Trophoblast cell (in vitro differentiated cells and primary cell): Measurements from ENCODE around the gene SLC38A6.

ENCODE experiments used
- DNase-seq, 2 donors: peaks; one replicate each; pipeline ENCODE4 v3.0.0-alpha.2; 2016
- H2AFZ ChIP-seq: 2 replicates; pipeline ENCODE4 v1.6.1; 2013; ENCODE audit warnings: low read length, moderate library complexity, mild to moderate bottlenecking; ENCODE audit not compliant: insufficient read depth, poor library complexity
- H2AK5ac ChIP-seq: 2 replicates; pipeline ENCODE4 v1.6.1; 2013; ENCODE audit warnings: mild to moderate bottlenecking, low read length
- H2BK120ac ChIP-seq: 2 replicates; pipeline ENCODE4 v1.6.1; 2013; ENCODE audit warnings: low read length, mild to moderate bottlenecking, moderate library complexity; ENCODE audit not compliant: insufficient read depth, poor library complexity
- H2BK12ac ChIP-seq: 2 replicates; pipeline ENCODE4 v1.6.1; 2013; ENCODE audit warnings: mild to moderate bottlenecking, low read length, moderate library complexity
- H2BK5ac ChIP-seq: 2 replicates; pipeline ENCODE4 v1.6.1; 2013; ENCODE audit warnings: low read length, low read depth, moderate library complexity, mild to moderate bottlenecking; ENCODE audit not compliant: poor library complexity
- H3K14ac ChIP-seq: 2 replicates; pipeline ENCODE4 v1.6.1; 2013; ENCODE audit warnings: mild to moderate bottlenecking, low read length
- H3K18ac ChIP-seq: 2 replicates; pipeline ENCODE4 v1.6.1; 2013; ENCODE audit warnings: mild to moderate bottlenecking, low read length
- H3K23ac ChIP-seq: 2 replicates; pipeline ENCODE4 v1.6.1; 2013; ENCODE audit warnings: low read length
- H3K27ac ChIP-seq: 2 replicates; pipeline ENCODE4 v1.5.1; 2013; ENCODE audit warnings: low read depth, mild to moderate bottlenecking, inconsistent platforms, low read length, moderate library complexity
- H3K27me3 ChIP-seq: 2 replicates; pipeline ENCODE4 v1.6.1; 2013; ENCODE audit warnings: inconsistent platforms, mild to moderate bottlenecking, low read length, moderate library complexity; ENCODE audit not compliant: insufficient read depth
- H3K36me3 ChIP-seq, 2 experiments: 1 replicate in 1 of 2; 2 replicates in 1 of 2; pipeline ENCODE4 v1.6.1; 2013; ENCODE audit warnings: low read length in 2 of 2, mild to moderate bottlenecking in 2 of 2, moderate library complexity in 1 of 2; ENCODE audit not compliant: insufficient read depth in 2 of 2, control insufficient read depth in 1 of 2
- H3K4ac ChIP-seq: 2 replicates; pipeline ENCODE4 v1.6.1; 2013; ENCODE audit warnings: low read depth, mild to moderate bottlenecking, low read length, moderate library complexity
- H3K4me1 ChIP-seq, 2 experiments: 1 replicate in 1 of 2; 2 replicates in 1 of 2; pipeline ENCODE4 v1.6.1; 2013; ENCODE audit warnings: low read length in 2 of 2, mild to moderate bottlenecking in 2 of 2, moderate library complexity in 1 of 2; ENCODE audit not compliant: insufficient read depth in 2 of 2, control insufficient read depth in 1 of 2
- H3K4me2 ChIP-seq: 2 replicates; pipeline ENCODE4 v1.6.1; 2013; ENCODE audit warnings: inconsistent platforms, mild to moderate bottlenecking, low read length, moderate library complexity
- H3K4me3 ChIP-seq: 2 replicates; pipeline ENCODE4 v1.5.1; 2013; ENCODE audit warnings: mild to moderate bottlenecking, low read depth, low read length, inconsistent platforms
- H3K79me1 ChIP-seq: one replicate; pipeline ENCODE4 v1.6.1; 2013; ENCODE audit warnings: low read length
- H3K79me2 ChIP-seq: 2 replicates; pipeline ENCODE4 v1.6.1; 2013; ENCODE audit warnings: low read length, mild to moderate bottlenecking; ENCODE audit not compliant: control insufficient read depth, insufficient read depth, poor library complexity
- H3K9ac ChIP-seq: 2 replicates; pipeline ENCODE4 v1.6.1; 2013; ENCODE audit warnings: mild to moderate bottlenecking, low read length
- H3K9me3 ChIP-seq: 2 replicates; pipeline ENCODE4 v1.6.1; 2013; ENCODE audit warnings: low read depth, mild to moderate bottlenecking, control low read depth, inconsistent platforms, low read length; ENCODE audit not compliant: insufficient read depth
- H4K12ac ChIP-seq: 2 replicates; pipeline ENCODE4 v1.6.1; 2013; ENCODE audit warnings: low read depth, mild to moderate bottlenecking, low read length, moderate library complexity
- H4K8ac ChIP-seq: 2 replicates; pipeline ENCODE4 v1.6.1; 2013; ENCODE audit warnings: low read depth, mild to moderate bottlenecking, low read length, moderate library complexity
- H4K91ac ChIP-seq: one replicate; pipeline ENCODE4 v1.6.1; 2013; ENCODE audit warnings: low read depth, mild to moderate bottlenecking, low read length, moderate library complexity
- WGBS: extraction: QIAGEN DNeasy Blood & Tissue Kit; methylation state at CpG from one replicate; pipeline ENCODE4 v1.1.7; 2013; ENCODE audit warnings: missing lambda C conversion rate; ENCODE audit not compliant: insufficient read length, insufficient coverage; ENCODE audit errors: extremely low coverage; 5-methylcytosine and 5-hydroxymethylcytosine counted together

The SLC38A6 gene

DNA sequence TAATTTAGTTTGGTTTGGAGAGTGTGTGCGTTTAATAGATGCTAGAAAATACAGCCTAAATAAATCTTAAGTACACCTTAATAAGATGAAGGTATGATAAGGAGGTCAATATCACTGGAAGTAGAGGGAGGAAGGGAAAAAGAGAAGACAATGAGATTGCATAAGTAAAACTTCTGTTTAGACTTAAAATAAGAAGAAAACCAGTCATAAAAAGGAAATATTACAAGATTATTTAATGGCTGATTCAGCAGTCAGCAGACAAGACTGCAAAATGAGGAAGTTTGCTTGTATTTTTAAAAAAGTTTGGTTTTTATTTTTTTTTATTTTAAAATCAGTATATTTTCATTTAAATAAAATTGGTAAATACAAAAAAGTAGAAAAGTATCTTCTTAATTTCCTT is 3.2 kb downstream of the SLC38A6 start:
- H3K9me3 ChIP-seq: no peaks in the 10 kb centered on the region
- H3K23ac ChIP-seq: no peak overlapping the region
- no peak overlapping the region for H2BK120ac ChIP-seq
- H2AFZ ChIP-seq: no peak overlapping the region
- no peak overlapping the region for H3K18ac ChIP-seq
- no peak overlapping the region for H3K4ac ChIP-seq
- no peak for DNase-seq
- H2BK5ac ChIP-seq: no peak overlapping the region
- no peak overlapping the region for H4K8ac ChIP-seq
- peaks cover 0 to 5% of the 10 kb centered on the region in 2 experiments for H3K36me3 ChIP-seq
- peaks cover 7% of the 10 kb centered on the region for H3K79me1 ChIP-seq
- no peak overlapping the region for H4K91ac ChIP-seq
- H2AK5ac ChIP-seq: no peak overlapping the region
- no peak overlapping the region for H3K4me2 ChIP-seq
- H3K4me3 ChIP-seq: no peak overlapping the region
- no peak overlapping the region for H3K14ac ChIP-seq
- 100% methylated on average over 1 of the region's 1 CpG for WGBS
- no peak overlapping the region for H3K27ac ChIP-seq
- H3K4me1 ChIP-seq: no peaks in the 10 kb centered on the region
- H4K12ac ChIP-seq: no peak overlapping the region
- no peaks in the 10 kb centered on the region for H3K27me3 ChIP-seq
- no peak overlapping the region for H3K9ac ChIP-seq
- no peak overlapping the region for H2BK12ac ChIP-seq
- peaks cover 6% of the 10 kb centered on the region for H3K79me2 ChIP-seq

GRCh38 chr14:60986500-60986899 is 5.5 kb downstream of the SLC38A6 start:
- Histone ChIP-seq H4K91ac (no peak overlapping the region), H3K4me1 (no peaks in the 10 kb centered on the region), H2BK5ac (no peak overlapping the region), H3K79me2 (no peaks in the 10 kb centered on the region), H3K14ac (no peak overlapping the region), H3K79me1 (no peaks in the 10 kb centered on the region), H2BK12ac (no peak overlapping the region), H3K18ac (no peak overlapping the region), H2AK5ac (no peak overlapping the region), H2AFZ (no peak overlapping the region), H3K23ac (no peak overlapping the region), H4K12ac (no peak overlapping the region), H3K4me3 (no peak overlapping the region), H2BK120ac (no peak overlapping the region), H3K9ac (no peak overlapping the region), H4K8ac (no peak overlapping the region), H3K9me3 (no peaks in the 10 kb centered on the region), H3K27me3 (no peaks in the 10 kb centered on the region), H3K4ac (no peak overlapping the region), H3K36me3 (peaks cover 4 to 10% of the 10 kb centered on the region in 2 experiments), H3K27ac (no peak overlapping the region), H3K4me2 (no peak overlapping the region)
- DNase-seq: no peak
- WGBS: no CpG with 5 or more reads among the region's 2 CpGs

- H2AFZ ChIP-seq: no peak overlapping the region
- H3K79me2 ChIP-seq: no peaks in the 10 kb centered on the region
- peaks cover 4 to 10% of the 10 kb centered on the region in 2 experiments for H3K36me3 ChIP-seq
- H2BK120ac ChIP-seq: no peak overlapping the region
- no peak overlapping the region for H3K18ac ChIP-seq
- peak in 1 of 2 donors; percentile 9 for DNase-seq
- H3K4me1 ChIP-seq: no peaks in the 10 kb centered on the region
- H4K91ac ChIP-seq: no peak overlapping the region
- no peak overlapping the region for H3K4me2 ChIP-seq
- H2BK5ac ChIP-seq: no peak overlapping the region
- H2BK12ac ChIP-seq: no peak overlapping the region
- no peak overlapping the region for H3K9ac ChIP-seq
- H4K12ac ChIP-seq: no peak overlapping the region
- no peak overlapping the region for H4K8ac ChIP-seq
- no peak overlapping the region for H3K14ac ChIP-seq
- H3K9me3 ChIP-seq: no peaks in the 10 kb centered on the region
- H3K23ac ChIP-seq: no peak overlapping the region
- no peak overlapping the region for H3K27ac ChIP-seq
- H2AK5ac ChIP-seq: no peak overlapping the region
- no peak overlapping the region for H3K4me3 ChIP-seq
- no peaks in the 10 kb centered on the region for H3K27me3 ChIP-seq
- no CpG with 5 or more reads among the region's 2 CpGs for WGBS
- H3K4ac ChIP-seq: no peak overlapping the region
- H3K79me1 ChIP-seq: no peaks in the 10 kb centered on the region
Observed at GRCh38 chr14:60989599-60989998, 8.6 kb downstream of the SLC38A6 start.

DNA sequence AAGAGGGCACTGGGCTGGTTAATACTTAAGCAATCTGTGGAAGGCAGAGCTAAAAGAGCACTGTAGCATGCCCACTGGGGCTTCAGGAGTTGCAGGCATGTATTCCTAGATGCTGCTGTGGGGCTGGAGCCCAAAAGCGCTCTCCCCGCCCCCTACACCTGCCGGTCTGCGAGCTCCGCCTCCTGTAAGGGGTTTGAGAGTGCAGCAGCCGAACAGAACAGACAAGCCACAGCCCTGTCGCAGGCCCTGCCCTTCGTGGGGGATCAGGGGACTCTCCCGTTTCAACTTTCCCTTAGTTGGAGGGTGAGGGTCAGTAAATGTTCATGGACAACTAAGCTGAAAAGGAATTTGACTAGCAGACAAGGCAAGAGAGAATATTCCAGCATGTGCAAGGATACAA is 17.6 kb downstream of the SLC38A6 start:
- no peak for DNase-seq
- H2AFZ ChIP-seq: no peak overlapping the region
- H3K79me1 ChIP-seq: no peaks in the 10 kb centered on the region
- H3K14ac ChIP-seq: no peak overlapping the region
- no peaks in the 10 kb centered on the region for H3K79me2 ChIP-seq
- H3K36me3 ChIP-seq: peaks cover 4 to 7% of the 10 kb centered on the region in 2 experiments
- H3K23ac ChIP-seq: no peak overlapping the region
- H3K4ac ChIP-seq: no peak overlapping the region
- no peak overlapping the region for H4K8ac ChIP-seq
- no peaks in the 10 kb centered on the region for H3K4me1 ChIP-seq
- H4K12ac ChIP-seq: no peak overlapping the region
- no peaks in the 10 kb centered on the region for H3K27me3 ChIP-seq
- WGBS: no CpG with 5 or more reads among the region's 9 CpGs
- no peak overlapping the region for H4K91ac ChIP-seq
- H2BK120ac ChIP-seq: no peak overlapping the region
- H3K4me3 ChIP-seq: no peak overlapping the region
- H3K4me2 ChIP-seq: no peak overlapping the region
- H3K27ac ChIP-seq: no peak overlapping the region
- no peak overlapping the region for H3K18ac ChIP-seq
- no peak overlapping the region for H3K9ac ChIP-seq
- no peak overlapping the region for H2BK5ac ChIP-seq
- no peak overlapping the region for H2BK12ac ChIP-seq
- peaks cover 4% of the 10 kb centered on the region for H3K9me3 ChIP-seq
- H2AK5ac ChIP-seq: no peak overlapping the region
